ENCODE data around the gene IFITM5. TPM values are rescaled to one million over a fixed set of nuclear protein-coding genes. Genes with fewer than 3 reads are reported as not detected.

IFITM5 gene
- total and polyA plus RNA-seq, 2 of the 4 experiments (the other 2 are of a cell fraction), result not detected

GRCh38 chr11:306645-307371 lies 7.5 kb upstream of the IFITM5 start:
- peak overlapping the region; percentile 61 for H3K27ac ChIP-seq (ENCODE audit: insufficient read depth, low read length)
- H2AK5ac ChIP-seq (ENCODE audit: low read depth, low read length), result peak overlapping the region; percentile 96
- ATAC-seq (ENCODE audit: low read depth) (no peak), DNase-seq (no peak)
- dilution Hi-C loops (cut with HindIII; ENCODE audit: low sequenced_read_pairs, unreplicated experiment) (no loop called here), in situ Hi-C loops (cut with MboI; ENCODE audit: low sequenced_read_pairs) (loop anchor here (10.0 kb wide), 2 partner anchors 48 to 148 kb away; partner anchors contain the start of gene PTDSS2), intact Hi-C loops (cut with micrococcal nuclease) (loop anchor here (5.0 kb wide), 1 partner anchor 100 kb away; the partner anchor contains the start of genes BET1L and RIC8A)
- H2BK120ac ChIP-seq (ENCODE audit: low read depth, low read length), result peak overlapping the region; percentile 85
- H3K36me3 ChIP-seq (ENCODE audit: control insufficient read depth, insufficient read depth, low read length), result peaks cover 2% of the 10 kb centered on the region; the same call in 1 of the 2 replicates
- H2AK9ac ChIP-seq (replicated peaks; ENCODE audit: low read depth, low read length, poor library complexity), result peak overlapping the region; percentile 61
- CTCF ChIA-PET, result interaction anchor here (1.1 kb wide), 1 partner anchor 63 kb away, joined by 3 read pairs; no protein-coding TSS in a partner anchor
- no TSS peak for BruUV-seq (replicated peaks)
- POLR2A ChIA-PET (ENCODE audit: unreplicated experiment), result interaction anchor here (0.6 to 0.7 kb wide), 2 partner anchors 38 to 55 kb away, joined by 3 read pairs; no protein-coding TSS in a partner anchor
- peak overlapping the region; percentile 4; the same call in 1 of the 2 replicates for H3K18ac ChIP-seq (ENCODE audit: low read depth, low read length)
- WGBS, 2 experiments (ENCODE audit: extremely low coverage in 2 of 2, insufficient read length in 1 of 2), result 62% methylated on average over 3 of the region's 17 CpGs; no CpG with 5 or more reads in 1 of the 2 experiments
- peaks cover 6% of the 10 kb centered on the region for H3K4me1 ChIP-seq (ENCODE audit: control insufficient read depth, insufficient read depth, low read length)
- peak overlapping the region; percentile 82; the same call in 2 of the 3 replicates for H2BK15ac ChIP-seq (ENCODE audit: low read depth, low read length)
- peak overlapping the region; percentile 65 for H2BK5ac ChIP-seq (ENCODE audit: low read depth, low read length, poor library complexity, severe bottlenecking)
- peak overlapping the region; percentile 52 for H3K14ac ChIP-seq (replicated peaks; ENCODE audit: low read depth, low read length)
- peak overlapping the region; percentile 75 for H4K91ac ChIP-seq (ENCODE audit: insufficient read depth, low read depth, low read length)
- no peaks in the 10 kb centered on the region for H3K27me3 ChIP-seq (ENCODE audit: control insufficient read depth, insufficient read depth, low read length)
- H3K9me3 ChIP-seq (ENCODE audit: control insufficient read depth, insufficient read depth, low read length), result no peaks in the 10 kb centered on the region
- peak overlapping the region; percentile 74 for H2BK20ac ChIP-seq (ENCODE audit: low read depth, low read length)
- no peak overlapping the region for H3K4me2 ChIP-seq (ENCODE audit: low read depth, low read length)
- H3K79me1 ChIP-seq (ENCODE audit: low read depth in 1 of 2, low read length in 2 of 2), result peaks cover 0 to 9% of the 10 kb centered on the region in 2 experiments; a peak in 2 of 4 replicates
- H3K9me1 ChIP-seq (ENCODE audit: insufficient read depth, low read length), result 0 out of 2 replicates have a peak, but pooled peaks cover 2% of the 10 kb centered on the region
- no peak overlapping the region for H3K9ac ChIP-seq (ENCODE audit: low read depth, low read length)
- no peak overlapping the region for H3K56ac ChIP-seq (ENCODE audit: extremely low read depth, insufficient read depth, low read length)
- no peaks in the 10 kb centered on the region for H4K20me1 ChIP-seq (ENCODE audit: insufficient read depth, low read length)
- peak overlapping the region in 1 of 2 experiments; percentile 89; a peak in 3 of 4 replicates for H4K8ac ChIP-seq (ENCODE audit: low read depth in 2 of 2, low read length in 2 of 2)
- H3K4ac ChIP-seq (ENCODE audit: low read depth, low read length), result peak overlapping the region; percentile 83
- H2AFZ ChIP-seq (replicated peaks; ENCODE audit: low read length, poor library complexity), result peak overlapping the region; percentile 24
- peak overlapping the region; percentile 63 for H4K5ac ChIP-seq (ENCODE audit: low read depth, low read length)
- H3K23ac ChIP-seq (ENCODE audit: low read depth, low read length), result 0 out of 2 replicates have a peak overlapping the region, but pooled peaks have one; percentile 42
- no peak overlapping the region for H3K4me3 ChIP-seq (ENCODE audit: insufficient read depth, low read depth, low read length)
- TF ChIP-seq MAFK (IDR thresholded peaks at IDR 0.05; ENCODE audit: low read depth, low read length) (no peak), ELK1 (IDR thresholded peaks at IDR 0.05; ENCODE audit: borderline replicate concordance, low read depth, low read length) (no peak), CTCF (conservative IDR thresholded peaks at IDR 0.05; ENCODE audit: low read depth, low read length) (no peak), MAZ (IDR thresholded peaks at IDR 0.05; ENCODE audit: borderline replicate concordance, low read depth, low read length) (no peak), RAD21 (IDR thresholded peaks at IDR 0.05; ENCODE audit: low read length) (no peak), BHLHE40 (IDR thresholded peaks at IDR 0.05; ENCODE audit: low read depth, low read length) (no peak), MXI1 (IDR thresholded peaks at IDR 0.05; ENCODE audit: borderline replicate concordance, low read depth, low read length) (no peak), CEBPB (IDR thresholded peaks at IDR 0.05; ENCODE audit: low read depth, low read length) (no peak), SMC3 (IDR thresholded peaks at IDR 0.05; ENCODE audit: low read depth, low read length) (no peak), FOS (IDR thresholded peaks at IDR 0.05; ENCODE audit: low read depth, low read length) (no peak), NFE2L2 (IDR thresholded peaks at IDR 0.05; ENCODE audit: low read depth, low read length) (no peak), CHD1 (IDR thresholded peaks at IDR 0.05; ENCODE audit: low read depth, low read length) (no peak), RCOR1 (IDR thresholded peaks at IDR 0.05; ENCODE audit: insufficient replicate concordance, low read length) (no peak)
